ENCODE measurements around the gene MEX3D.

Gene MEX3D

GRCh38 chr19:1593501-1593772, 25.3 kb upstream of the MEX3D start:
- H3K4me3 ChIP-seq (replicated peaks; ENCODE audit: low read depth, low read length), result peak overlapping the region; percentile 75
- no peak for DNase-seq (ENCODE audit: low read depth)

GRCh38 chr19:1592755-1593500, 24.8 kb upstream of the MEX3D start, which contains the start of gene MBD3:
TSS of gene MBD3 (minus strand) at chr19:1592865. CDS start at chr19:1592631, 234 bp downstream.
- DNase-seq (ENCODE audit: low read depth), result peak; percentile 95
- H3K4me3 ChIP-seq (replicated peaks; ENCODE audit: low read depth, low read length), result peak within 1 kb of the TSS; percentile 90
- no peak for TF ChIP-seq CTCF (IDR thresholded peaks at IDR 0.05; ENCODE audit: low read length, missing control alignments)

More at GRCh38 chr19:1593501-1593772, 25.3 kb upstream of the MEX3D start:
- no peak for TF ChIP-seq CTCF (IDR thresholded peaks at IDR 0.05; ENCODE audit: low read length, missing control alignments)

GRCh38 chr19:1592024-1592754, 24.1 kb upstream of the MEX3D start:
- peak overlapping the region; percentile 90 for H3K4me3 ChIP-seq (replicated peaks; ENCODE audit: low read depth, low read length)
- peak; percentile 92 for DNase-seq (ENCODE audit: low read depth)
- no peak for TF ChIP-seq CTCF (IDR thresholded peaks at IDR 0.05; ENCODE audit: low read length, missing control alignments)

GRCh38 chr19:1591421-1592023, 23.4 kb upstream of the MEX3D start:
- peak; percentile 7 for DNase-seq (ENCODE audit: low read depth)
- peak overlapping the region; percentile 90 for H3K4me3 ChIP-seq (replicated peaks; ENCODE audit: low read depth, low read length)

GRCh38 chr19:1590641-1591397, 22.7 kb upstream of the MEX3D start:
- peak; percentile 44 for TF ChIP-seq CTCF (IDR thresholded peaks at IDR 0.05; ENCODE audit: low read length, missing control alignments)
- peak; percentile 26 for DNase-seq (ENCODE audit: low read depth)
- H3K4me3 ChIP-seq (replicated peaks; ENCODE audit: low read depth, low read length), result peak overlapping the region; percentile 90

More at GRCh38 chr19:1591421-1592023, 23.4 kb upstream of the MEX3D start:
- TF ChIP-seq CTCF (IDR thresholded peaks at IDR 0.05; ENCODE audit: low read length, missing control alignments), result no peak

GRCh38 chr19:1587872-1588271, 19.7 kb upstream of the MEX3D start:
- no peak for DNase-seq (ENCODE audit: low read depth)
- H3K4me3 ChIP-seq (replicated peaks; ENCODE audit: low read depth, low read length), result no peak overlapping the region
- TF ChIP-seq CTCF (IDR thresholded peaks at IDR 0.05; ENCODE audit: low read length, missing control alignments), result no peak
